ENCODE results near the gene CCDC27.

- TF ChIP-seq YY1 (IDR thresholded peaks at IDR 0.05; ENCODE audit: insufficient read depth, insufficient read length) (no peak), ZNF274 (IDR thresholded peaks at IDR 0.05; ENCODE audit: low read depth, low read length) (no peak)
Observed at GRCh38 chr1:3779265-3779911, 27.1 kb downstream of the CCDC27 start.

Data from NT2/D1 (cell line).